ENCODE data around the gene RAB15.

GRCh38 chr14:65011538-65011937, 39.4 kb upstream of the RAB15 start:
- TF ChIP-seq CTCF (IDR thresholded peaks at IDR 0.05) (no peak), POLR2A (IDR thresholded peaks at IDR 0.05) (no peak), POLR2AphosphoS5 (IDR thresholded peaks at IDR 0.05) (no peak)

All from breast epithelium (tissue), 3 donors.